Neural progenitor cell (in vitro differentiated cells): ENCODE data around the gene ITGA6. TPM values are rescaled to one million over a fixed set of nuclear protein-coding genes. Genes with fewer than 3 reads are reported as not detected.
"Not testable (repeated sequence)": the region's sequence is repeated elsewhere in the genome, so short reads cannot be mapped to it uniquely, and the experiment has no call there.

ENCODE experiments used
- DNase-seq: peaks from one replicate; pipeline ENCODE4 v3.0.0-alpha.2; 2016; ENCODE audit warnings: low spot score
- H2AFZ ChIP-seq: fragments of 200-600 bp; sonication (generic); replicated peaks from 2 replicates; pipeline ENCODE4 v1.6.1; 2016; ENCODE audit warnings: antibody characterized with exemption
- H3F3A ChIP-seq: fragments of 200-600 bp; sonication (generic); 2 replicates; pipeline ENCODE4 v1.6.1; 2016; ENCODE audit warnings: antibody characterized with exemption, low read depth
- H3K27ac ChIP-seq: fragments of 200-600 bp; sonication (generic); 2 replicates; pipeline ENCODE4 v1.5.1; 2016; ENCODE audit warnings: mild to moderate bottlenecking
- H3K27me3 ChIP-seq: fragments of 200-600 bp; sonication (generic); 2 replicates; pipeline ENCODE4 v1.6.1; 2016; ENCODE audit warnings: mild to moderate bottlenecking, moderate library complexity
- H3K36me3 ChIP-seq: fragments of 200-600 bp; sonication (generic); 2 replicates; pipeline ENCODE4 v1.5.1; 2016
- H3K4me1 ChIP-seq: fragments of 200-600 bp; sonication (generic); 2 replicates; pipeline ENCODE4 v1.6.1; 2016; ENCODE audit warnings: mixed run types
- H3K4me2 ChIP-seq: fragments of 200-600 bp; sonication (generic); 2 replicates; pipeline ENCODE4 v1.6.1; 2016
- H3K4me3 ChIP-seq: fragments of 200-600 bp; sonication (generic); 2 replicates; pipeline ENCODE4 v1.5.1; 2016
- H3K79me2 ChIP-seq: fragments of 200-600 bp; sonication (generic); 2 replicates; pipeline ENCODE4 v1.6.1; 2016; ENCODE audit warnings: low read depth
- H3K9ac ChIP-seq: fragments of 200-600 bp; sonication (generic); 2 replicates; pipeline ENCODE4 v1.6.1; 2016
- H3K9me3 ChIP-seq: fragments of 200-600 bp; sonication (generic); 2 replicates; pipeline ENCODE4 v1.5.1; 2016; ENCODE audit warnings: low read depth
- H4K20me1 ChIP-seq: fragments of 200-600 bp; sonication (generic); 2 replicates; pipeline ENCODE4 v1.6.1; 2016; ENCODE audit warnings: low read depth
- H3K27ac Mint-ChIP-seq: 3 replicates; pipeline ENCODE4 v1.8.0; 2021; ENCODE audit warnings: mixed read lengths
- H3K27me3 Mint-ChIP-seq: 2 replicates; pipeline ENCODE4 v1.8.0; 2022; ENCODE audit warnings: low read depth, mild to moderate bottlenecking, inconsistent platforms, moderate library complexity, mixed read lengths; ENCODE audit not compliant: insufficient read depth
- H3K36me3 Mint-ChIP-seq: 3 replicates; pipeline ENCODE4 v1.8.0; 2021; ENCODE audit warnings: mixed read lengths
- H3K4me1 Mint-ChIP-seq: 3 replicates; pipeline ENCODE4 v1.8.0; 2021; ENCODE audit warnings: mixed read lengths
- H3K4me3 Mint-ChIP-seq: 3 replicates; pipeline ENCODE4 v1.8.0; 2021; ENCODE audit warnings: mild to moderate bottlenecking, moderate library complexity, mixed read lengths
- H3K9me3 Mint-ChIP-seq: 3 replicates; pipeline ENCODE4 v1.8.0; 2020; ENCODE audit warnings: mixed read lengths
- EZH2 ChIP-seq: fragments of 200-600 bp; sonication (generic); IDR thresholded peaks from 2 replicates; pipeline ENCODE4 v1.6.1; 2017; ENCODE audit warnings: antibody characterized with exemption, mild to moderate bottlenecking, moderate library complexity
- EZH2phosphoT487 ChIP-seq: fragments of 200-600 bp; sonication (generic); IDR thresholded peaks from 2 replicates; pipeline ENCODE4 v1.6.1; 2017; ENCODE audit warnings: antibody characterized with exemption
- total RNA-seq: library from RNA; depleted of rRNA; stranded (reverse); fragments of >200 nt; gene quantifications from 2 replicates; pipeline ENCODE4 v1.2.3, GENCODE V29; 2015; ENCODE audit warnings: low replicate concordance
- TF ChIP-seq, protein P1 (sequence below): fragments of 200-600 bp; sonication (generic); IDR thresholded peaks from 2 replicates; pipeline ENCODE4 v1.5.1; 2017; ENCODE audit warnings: antibody characterized with exemption, mild to moderate bottlenecking

The ITGA6 gene
- total RNA-seq, 1 donor from 2014 or later: 161 TPM

DNA sequence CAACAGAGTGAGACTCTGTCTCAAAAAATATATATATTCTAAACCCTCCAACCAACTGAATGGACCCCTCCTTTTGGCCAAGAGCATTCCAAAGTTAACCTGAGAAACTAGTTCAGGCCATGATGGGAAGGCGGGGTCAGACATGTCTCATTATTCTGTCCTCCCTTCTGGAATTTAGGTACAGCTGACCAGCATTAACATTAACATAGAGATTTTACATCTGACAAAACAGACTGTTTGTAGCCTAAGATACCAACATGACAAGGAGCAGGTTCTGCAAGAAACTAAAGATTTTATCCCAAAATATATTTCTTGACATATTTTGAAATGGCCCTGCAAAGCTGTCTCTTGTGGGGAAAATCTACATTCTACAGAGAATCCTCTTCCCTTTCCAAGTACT lies 121.7 kb downstream of the ITGA6 start:
- Mint-ChIP-seq H3K36me3 (peaks cover 2% of the 10 kb centered on the region), H3K4me3 (no peak overlapping the region), H3K9me3 (peaks cover 17% of the 10 kb centered on the region), H3K27ac (no peak overlapping the region), H3K4me1 (peaks cover 7% of the 10 kb centered on the region), H3K27me3 (peaks cover 3% of the 10 kb centered on the region)
- Histone ChIP-seq H3K27me3 (peaks cover 5% of the 10 kb centered on the region), H3K79me2 (no peaks in the 10 kb centered on the region), H3K4me3 (no peak overlapping the region), H3K27ac (no peak overlapping the region), H4K20me1 (no peaks in the 10 kb centered on the region), H3K36me3 (no peaks in the 10 kb centered on the region), H2AFZ (no peak overlapping the region), H3F3A (no peaks in the 10 kb centered on the region), H3K4me1 (peaks cover 20% of the 10 kb centered on the region), H3K4me2 (no peak overlapping the region), H3K9ac (no peak overlapping the region), H3K9me3 (peaks cover 10% of the 10 kb centered on the region)
- no peak for DNase-seq
- no peak for TF ChIP-seq EZH2
- TF ChIP-seq, protein P1, sequence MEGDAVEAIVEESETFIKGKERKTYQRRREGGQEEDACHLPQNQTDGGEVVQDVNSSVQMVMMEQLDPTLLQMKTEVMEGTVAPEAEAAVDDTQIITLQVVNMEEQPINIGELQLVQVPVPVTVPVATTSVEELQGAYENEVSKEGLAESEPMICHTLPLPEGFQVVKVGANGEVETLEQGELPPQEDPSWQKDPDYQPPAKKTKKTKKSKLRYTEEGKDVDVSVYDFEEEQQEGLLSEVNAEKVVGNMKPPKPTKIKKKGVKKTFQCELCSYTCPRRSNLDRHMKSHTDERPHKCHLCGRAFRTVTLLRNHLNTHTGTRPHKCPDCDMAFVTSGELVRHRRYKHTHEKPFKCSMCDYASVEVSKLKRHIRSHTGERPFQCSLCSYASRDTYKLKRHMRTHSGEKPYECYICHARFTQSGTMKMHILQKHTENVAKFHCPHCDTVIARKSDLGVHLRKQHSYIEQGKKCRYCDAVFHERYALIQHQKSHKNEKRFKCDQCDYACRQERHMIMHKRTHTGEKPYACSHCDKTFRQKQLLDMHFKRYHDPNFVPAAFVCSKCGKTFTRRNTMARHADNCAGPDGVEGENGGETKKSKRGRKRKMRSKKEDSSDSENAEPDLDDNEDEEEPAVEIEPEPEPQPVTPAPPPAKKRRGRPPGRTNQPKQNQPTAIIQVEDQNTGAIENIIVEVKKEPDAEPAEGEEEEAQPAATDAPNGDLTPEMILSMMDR: no peak
- no peak for TF ChIP-seq EZH2phosphoT487

DNA sequence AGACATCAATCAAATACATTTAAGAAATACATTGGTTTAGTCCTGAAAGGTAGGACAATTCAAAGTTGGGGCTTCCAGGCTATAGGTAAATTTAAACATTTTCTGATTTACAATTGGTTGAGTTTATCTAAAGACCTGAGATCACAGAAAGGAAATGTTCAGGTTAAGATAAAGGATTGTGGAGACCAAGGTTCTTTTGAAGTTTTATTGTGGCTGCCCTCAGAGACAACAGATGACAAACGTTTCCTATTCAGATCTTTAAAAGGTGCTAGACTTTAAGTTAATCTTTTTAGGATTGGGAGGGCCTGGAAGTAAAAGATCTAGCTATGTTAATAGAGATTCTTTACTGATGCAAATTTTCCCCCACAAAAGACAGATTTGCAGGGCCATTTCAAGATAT lies 122.4 kb downstream of the ITGA6 start:
- Mint-ChIP-seq H3K9me3 (peaks cover 12% of the 10 kb centered on the region), H3K4me1 (peaks cover 11% of the 10 kb centered on the region)
- H3K9me3 ChIP-seq, H3K4me3 Mint-ChIP-seq, H3K36me3 ChIP-seq, H3K4me2 ChIP-seq, H3K4me3 ChIP-seq, H2AFZ ChIP-seq, H3K27ac Mint-ChIP-seq, H3K27ac ChIP-seq, H3F3A ChIP-seq, DNase-seq, H3K36me3 Mint-ChIP-seq, H3K79me2 ChIP-seq, H3K9ac ChIP-seq, H3K27me3 Mint-ChIP-seq, H4K20me1 ChIP-seq: not testable (repeated sequence)
- peaks cover 12% of the 10 kb centered on the region for H3K27me3 ChIP-seq
- peaks cover 20% of the 10 kb centered on the region for H3K4me1 ChIP-seq

DNA sequence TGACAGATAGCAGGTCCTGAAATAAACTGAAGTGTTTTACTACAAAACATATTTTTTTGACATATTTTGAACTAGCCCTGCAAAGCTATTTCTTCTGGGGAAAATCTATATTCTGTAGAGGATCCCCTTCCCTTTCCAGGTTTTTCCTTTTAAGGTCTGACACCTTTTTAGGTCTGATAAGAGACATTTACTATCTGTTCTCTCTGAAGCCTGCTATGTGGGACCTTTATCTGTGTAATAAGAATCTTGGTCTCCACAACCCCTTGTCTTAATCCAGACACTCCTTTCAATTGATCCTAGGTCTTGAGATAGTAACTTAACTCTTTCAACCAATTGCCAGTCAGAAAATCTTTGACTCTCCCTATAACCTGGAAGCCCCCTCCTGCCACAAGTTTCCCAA lies 123.0 kb downstream of the ITGA6 start:
- H3K4me1 ChIP-seq: peaks cover 20% of the 10 kb centered on the region
- no peak overlapping the region for H3K27ac ChIP-seq
- Mint-ChIP-seq H3K36me3 (peaks cover 2% of the 10 kb centered on the region), H3K4me1 (peaks cover 14% of the 10 kb centered on the region), H3K27ac (no peak overlapping the region), H3K27me3 (peaks cover 3% of the 10 kb centered on the region), H3K9me3 (peaks cover 9% of the 10 kb centered on the region), H3K4me3 (no peak overlapping the region)
- peaks cover 5% of the 10 kb centered on the region for H3K9me3 ChIP-seq
- TF ChIP-seq, protein P1: no peak
- TF ChIP-seq EZH2phosphoT487: no peak
- TF ChIP-seq EZH2: no peak
- H2AFZ ChIP-seq: peak overlapping the region; percentile 92
- no peaks in the 10 kb centered on the region for H3K79me2 ChIP-seq
- H4K20me1 ChIP-seq: no peaks in the 10 kb centered on the region
- peak overlapping the region; percentile 44 for H3K4me2 ChIP-seq
- H3K9ac ChIP-seq: no peak overlapping the region
- H3K27me3 ChIP-seq: peaks cover 17% of the 10 kb centered on the region
- H3K36me3 ChIP-seq: no peaks in the 10 kb centered on the region
- H3K4me3 ChIP-seq: no peak overlapping the region
- DNase-seq: no peak
- peaks cover 10% of the 10 kb centered on the region for H3F3A ChIP-seq

DNA sequence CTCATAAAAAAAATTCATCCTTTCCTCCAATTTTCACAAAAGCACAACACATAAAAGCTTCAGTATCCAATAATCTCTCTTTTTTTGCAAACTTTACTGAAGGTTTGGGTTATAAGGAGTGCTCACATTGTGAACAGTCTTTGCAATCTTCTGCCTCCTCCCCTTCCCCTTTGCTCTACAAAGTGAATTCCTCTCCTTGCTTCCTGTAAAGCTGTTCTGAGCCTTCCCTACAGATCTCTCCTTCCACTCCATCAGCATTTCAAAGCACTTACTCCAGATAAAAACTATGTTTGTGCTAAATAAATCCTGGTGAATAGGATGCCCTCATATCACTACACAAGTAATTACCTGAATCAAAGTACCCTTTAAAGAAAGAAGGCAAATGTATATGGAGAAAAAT lies 123.9 kb downstream of the ITGA6 start:
- peak; percentile 22 for DNase-seq
- no peaks in the 10 kb centered on the region for H3K9me3 ChIP-seq
- no peak overlapping the region for H3K9ac ChIP-seq
- H3F3A ChIP-seq: peaks cover 10% of the 10 kb centered on the region
- Mint-ChIP-seq H3K27ac (no peak overlapping the region), H3K4me1 (peaks cover 14% of the 10 kb centered on the region), H3K36me3 (peaks cover 2% of the 10 kb centered on the region), H3K9me3 (peaks cover 9% of the 10 kb centered on the region), H3K4me3 (no peak overlapping the region), H3K27me3 (peaks cover 3% of the 10 kb centered on the region)
- no peak overlapping the region for H3K27ac ChIP-seq
- H3K36me3 ChIP-seq: no peaks in the 10 kb centered on the region
- peak overlapping the region; percentile 44 for H3K4me2 ChIP-seq
- H3K4me3 ChIP-seq: no peak overlapping the region
- no peaks in the 10 kb centered on the region for H3K79me2 ChIP-seq
- peak overlapping the region; percentile 92 for H2AFZ ChIP-seq
- peaks cover 17% of the 10 kb centered on the region for H3K27me3 ChIP-seq
- H4K20me1 ChIP-seq: no peaks in the 10 kb centered on the region
- H3K4me1 ChIP-seq: peaks cover 20% of the 10 kb centered on the region
- no peak for TF ChIP-seq EZH2
- TF ChIP-seq, protein P1: no peak
- TF ChIP-seq EZH2phosphoT487: no peak
